ENCODE measurements around the gene CUEDC1.

- TF ChIP-seq CTCF (IDR thresholded peaks at IDR 0.05) (no peak), POLR2A (IDR thresholded peaks at IDR 0.05) (no peak)
Measured at GRCh38 chr17:57895382-57896060, 59.7 kb downstream of the CUEDC1 start.
